Osteoblast (primary cell): Measurements from ENCODE around the gene KRTAP5-3. TPM values are rescaled to one million over a fixed set of nuclear protein-coding genes. Genes with fewer than 3 reads are reported as not detected.

Experiments
- DNase-seq: peaks from one replicate; pipeline ENCODE4 v3.0.0; 2011; ENCODE audit warnings: low spot score, mixed read lengths; ENCODE audit not compliant: insufficient read length; ENCODE audit errors: missing footprints
- H2AFZ ChIP-seq: 2 replicates; pipeline ENCODE4 v1.6.0; 2011; ENCODE audit warnings: mild to moderate bottlenecking, low read length
- H3K27ac ChIP-seq: 2 replicates; pipeline ENCODE4 v1.5.1; 2011; ENCODE audit warnings: mild to moderate bottlenecking, low read depth, low read length, moderate library complexity
- H3K27me3 ChIP-seq: 2 replicates; pipeline ENCODE4 v1.6.0; 2012; ENCODE audit warnings: mild to moderate bottlenecking, control low read depth, inconsistent platforms, low read length, moderate library complexity; ENCODE audit not compliant: insufficient read depth
- H3K36me3 ChIP-seq: 2 replicates; pipeline ENCODE4 v1.5.1; 2011; ENCODE audit warnings: mild to moderate bottlenecking, low read length, control low read depth, moderate library complexity; ENCODE audit not compliant: insufficient read depth
- H3K4me1 ChIP-seq: 2 replicates; pipeline ENCODE4 v1.5.1; 2011; ENCODE audit warnings: mild to moderate bottlenecking, low read length, control low read depth, moderate library complexity; ENCODE audit not compliant: insufficient read depth
- H3K4me2 ChIP-seq: 2 replicates; pipeline ENCODE4 v1.6.0; 2011; ENCODE audit warnings: mild to moderate bottlenecking, low read length; ENCODE audit not compliant: insufficient read depth
- H3K4me3 ChIP-seq: fragments of 200-600 bp; sonication (generic); 3 replicates; pipeline ENCODE4 v1.5.1; 2012; ENCODE audit warnings: mild to moderate bottlenecking, low read length, inconsistent platforms; ENCODE audit not compliant: insufficient read depth
- H3K79me2 ChIP-seq: 2 replicates; pipeline ENCODE4 v1.6.0; 2012; ENCODE audit warnings: mild to moderate bottlenecking, low read length, control low read depth, inconsistent platforms; ENCODE audit not compliant: insufficient read depth
- H3K9me3 ChIP-seq: 2 replicates; pipeline ENCODE4 v1.5.1; 2011; ENCODE audit warnings: low read depth, low read length, control low read depth
- H4K20me1 ChIP-seq: 2 replicates; pipeline ENCODE4 v1.6.0; 2012; ENCODE audit warnings: mild to moderate bottlenecking, low read length, control low read depth; ENCODE audit not compliant: insufficient read depth
- CTCF ChIP-seq: IDR thresholded peaks from 2 replicates; pipeline ENCODE4 v1.5.1; 2011; ENCODE audit warnings: mild to moderate bottlenecking, low read depth, low read length, moderate library complexity; ENCODE audit errors: extremely low read depth
- total RNA-seq: library from RNA; depleted of rRNA; stranded (reverse); fragments of >200 nt; gene quantifications from 2 replicates; pipeline ENCODE4 v1.2.3, GENCODE V29; 2012

The KRTAP5-3 gene
- total RNA-seq, 1 donor = not detected

- no peak overlapping the region for H3K27ac ChIP-seq
- H4K20me1 ChIP-seq = peaks cover 2% of the 10 kb centered on the region
- no peaks in the 10 kb centered on the region for H3K36me3 ChIP-seq
- H3K79me2 ChIP-seq = no peaks in the 10 kb centered on the region
- no peaks in the 10 kb centered on the region for H3K4me1 ChIP-seq
- peaks cover 38% of the 10 kb centered on the region for H3K27me3 ChIP-seq
- no peak overlapping the region for H2AFZ ChIP-seq
- H3K9me3 ChIP-seq = no peaks in the 10 kb centered on the region
- no peak overlapping the region for H3K4me3 ChIP-seq
- peak; percentile 32 for DNase-seq
- no peak overlapping the region for H3K4me2 ChIP-seq
- TF ChIP-seq CTCF = no peak
These were observed 22.0 kb upstream of the KRTAP5-3 start for GRCh38 chr11:1630271-1630670.

GRCh38 chr11:1629326-1630185, 21.3 kb upstream of the KRTAP5-3 start, which contains the start of gene KRTAP5-5:
Gene KRTAP5-5, plus strand, starts transcription at chr11:1629775. Its CDS starts 66 bp downstream, at chr11:1629841.
- Histone ChIP-seq H3K4me1 (no peaks in the 10 kb centered on the region), H4K20me1 (peaks cover 2% of the 10 kb centered on the region), H2AFZ (no peak within 1 kb of the TSS), H3K27me3 (peaks cover 38% of the 10 kb centered on the region), H3K36me3 (no peaks in the 10 kb centered on the region), H3K4me2 (no peak within 1 kb of the TSS), H3K9me3 (no peaks in the 10 kb centered on the region), H3K27ac (no peak within 1 kb of the TSS), H3K79me2 (no peaks in the 10 kb centered on the region), H3K4me3 (no peak within 1 kb of the TSS)
- no peak for DNase-seq
- TF ChIP-seq CTCF = no peak

GRCh38 chr11:1628506-1629325, 20.5 kb upstream of the KRTAP5-3 start:
- Histone ChIP-seq H3K4me3 (no peak overlapping the region), H3K79me2 (no peaks in the 10 kb centered on the region), H3K9me3 (no peaks in the 10 kb centered on the region), H3K27ac (no peak overlapping the region), H3K4me2 (no peak overlapping the region), H3K36me3 (no peaks in the 10 kb centered on the region), H2AFZ (no peak overlapping the region), H3K4me1 (no peaks in the 10 kb centered on the region), H3K27me3 (peaks cover 40% of the 10 kb centered on the region), H4K20me1 (peaks cover 2% of the 10 kb centered on the region)
- DNase-seq = peak; percentile 97
- peak; percentile 83 for TF ChIP-seq CTCF

GRCh38 chr11:1625541-1625940, 17.3 kb upstream of the KRTAP5-3 start:
- no peak for DNase-seq
- H3K9me3 ChIP-seq = no peaks in the 10 kb centered on the region
- no peak overlapping the region for H3K27ac ChIP-seq
- no peak overlapping the region for H3K4me2 ChIP-seq
- H3K79me2 ChIP-seq = no peaks in the 10 kb centered on the region
- peaks cover 34% of the 10 kb centered on the region for H3K27me3 ChIP-seq
- H2AFZ ChIP-seq = no peak overlapping the region
- no peaks in the 10 kb centered on the region for H3K36me3 ChIP-seq
- peaks cover 2% of the 10 kb centered on the region for H4K20me1 ChIP-seq
- no peak overlapping the region for H3K4me3 ChIP-seq
- no peak for TF ChIP-seq CTCF
- H3K4me1 ChIP-seq = no peaks in the 10 kb centered on the region
